ENCODE measurements around the gene PYM1.
"Not testable (repeated sequence)": the region's sequence is repeated elsewhere in the genome, so short reads cannot be mapped to it uniquely, and the experiment has no call there.

GRCh38 chr12:55919032-55919431, 8.7 kb downstream of the PYM1 start:
- not testable (repeated sequence) for TF ChIP-seq EZH2phosphoT487 (IDR thresholded peaks at IDR 0.05; ENCODE audit: borderline replicate concordance); CTCF (conservative IDR thresholded peaks at IDR 0.05; ENCODE audit: low read length)
